LoVo (cell line): ENCODE measurements around the gene KRTAP5-3.

Source experiments
- DNase-seq: peaks from one replicate; pipeline ENCODE4 v3.0.0-alpha.2; 2016; ENCODE audit warnings: low spot score

Gene KRTAP5-3

DNA sequence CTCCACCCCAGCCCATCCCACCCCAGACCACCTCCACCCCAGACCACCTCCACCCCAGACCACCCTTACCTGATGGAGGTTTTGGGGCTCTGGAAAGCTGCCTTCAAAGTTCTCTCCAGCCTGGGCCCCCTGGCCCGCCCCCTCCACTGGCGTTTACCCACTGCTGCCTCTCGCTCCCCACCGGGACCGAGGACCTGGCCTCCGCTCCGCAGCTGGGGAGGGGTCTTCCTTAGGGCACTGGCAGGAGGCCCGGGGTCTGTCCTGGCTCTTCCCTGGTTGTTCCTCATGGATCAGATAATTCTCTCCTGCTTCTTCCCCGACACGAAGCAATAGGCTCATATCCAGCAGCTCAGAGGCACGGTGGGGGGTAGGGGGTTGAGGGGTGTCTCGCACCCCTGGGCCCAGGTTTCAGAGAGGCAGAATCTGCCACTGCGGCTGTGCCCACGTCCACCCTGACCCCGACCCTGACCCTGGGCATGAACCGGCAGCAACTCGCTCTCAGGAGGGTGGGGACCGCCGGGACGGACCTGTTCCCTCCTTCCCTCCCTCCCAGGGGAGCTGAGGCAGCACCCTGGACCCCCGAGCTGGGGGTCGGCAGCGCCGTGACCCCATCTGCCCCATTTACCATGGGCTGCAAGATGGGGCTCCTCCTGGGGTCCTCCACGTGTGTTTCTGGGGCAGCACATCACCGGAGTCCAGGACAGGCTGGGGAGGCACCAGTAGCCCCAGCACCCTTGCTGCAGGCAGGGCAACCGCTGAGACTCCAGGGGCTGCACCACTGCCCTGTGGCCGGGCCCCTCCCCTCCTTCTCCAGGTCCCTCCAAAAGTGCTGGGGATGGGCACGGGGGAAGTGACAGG is 34.3 kb upstream of the KRTAP5-3 start:
- DNase-seq = no peak

GRCh38 chr11:1641096-1641495 is 32.8 kb upstream of the KRTAP5-3 start:
- DNase-seq = no peak

- DNase-seq = peak; percentile 29
Measured at GRCh38 chr11:1640076-1640946, 32.0 kb upstream of the KRTAP5-3 start.

DNA sequence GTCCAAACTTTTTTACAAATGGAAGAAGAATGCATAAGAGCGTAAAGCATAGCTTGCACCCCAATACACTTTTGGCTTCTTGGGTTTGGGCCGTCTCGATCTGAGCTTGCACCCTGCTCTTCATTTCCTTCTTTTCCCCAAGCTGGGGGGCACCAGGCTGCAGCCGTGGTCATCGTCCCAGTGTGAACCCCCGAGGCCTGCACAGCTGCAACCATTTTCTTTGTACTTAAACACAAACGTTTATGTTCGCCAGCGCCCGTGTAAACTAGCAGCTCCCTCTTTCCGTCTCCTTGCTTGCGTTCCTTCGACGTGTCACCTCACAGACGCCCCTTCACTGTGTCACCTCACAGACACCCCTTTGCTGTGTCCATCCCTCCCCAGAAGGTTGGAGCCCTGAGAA is 31.4 kb upstream of the KRTAP5-3 start:
- DNase-seq = no peak

GRCh38 chr11:1639102-1639620 is 30.9 kb upstream of the KRTAP5-3 start:
- no peak for DNase-seq

- DNase-seq = no peak
Measured at GRCh38 chr11:1638344-1638743, 30.1 kb upstream of the KRTAP5-3 start.

DNA sequence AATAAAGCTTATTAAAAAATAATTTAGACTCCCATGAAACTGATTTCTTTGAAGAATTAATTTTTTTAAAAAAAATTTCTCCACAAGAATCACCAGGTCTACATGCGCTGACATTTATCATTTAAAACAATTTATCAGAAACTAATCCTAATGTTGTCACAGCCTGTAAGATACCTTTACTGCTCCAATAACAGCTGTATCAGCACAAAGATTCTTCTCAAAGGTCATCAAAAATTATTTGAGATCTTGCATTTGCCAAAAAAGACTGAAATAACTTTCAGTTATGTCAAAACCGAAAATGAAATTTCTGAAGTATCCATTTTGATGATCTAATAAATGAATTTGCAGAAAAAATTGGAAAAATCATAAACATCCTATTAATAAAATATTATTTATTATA is 29.4 kb upstream of the KRTAP5-3 start:
- no peak for DNase-seq

- DNase-seq = no peak
Measured at GRCh38 chr11:1636291-1636950, 28.2 kb upstream of the KRTAP5-3 start.

DNA sequence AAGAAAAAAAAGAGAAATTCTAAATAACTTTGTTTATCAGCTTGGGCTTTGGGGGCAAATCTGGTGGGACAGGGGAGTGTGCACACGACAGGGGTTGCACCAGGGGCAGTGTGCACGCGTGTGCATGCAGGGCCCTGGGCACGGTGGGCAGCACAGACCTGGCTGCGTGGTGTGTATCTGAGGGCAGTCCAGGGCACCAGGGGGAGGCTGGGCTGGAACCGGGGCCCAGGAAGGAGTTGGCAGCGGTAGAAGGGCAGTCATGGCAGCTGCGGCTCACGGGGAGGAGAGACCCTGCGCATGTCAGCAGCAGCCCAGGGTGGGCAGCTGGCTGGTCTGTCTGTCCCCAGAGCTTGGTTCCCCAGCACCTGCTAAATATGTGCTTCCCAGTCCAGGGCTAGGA is 25.6 kb upstream of the KRTAP5-3 start:
- DNase-seq = no peak

GRCh38 chr11:1632053-1632714 is 23.9 kb upstream of the KRTAP5-3 start:
- DNase-seq = no peak

DNA sequence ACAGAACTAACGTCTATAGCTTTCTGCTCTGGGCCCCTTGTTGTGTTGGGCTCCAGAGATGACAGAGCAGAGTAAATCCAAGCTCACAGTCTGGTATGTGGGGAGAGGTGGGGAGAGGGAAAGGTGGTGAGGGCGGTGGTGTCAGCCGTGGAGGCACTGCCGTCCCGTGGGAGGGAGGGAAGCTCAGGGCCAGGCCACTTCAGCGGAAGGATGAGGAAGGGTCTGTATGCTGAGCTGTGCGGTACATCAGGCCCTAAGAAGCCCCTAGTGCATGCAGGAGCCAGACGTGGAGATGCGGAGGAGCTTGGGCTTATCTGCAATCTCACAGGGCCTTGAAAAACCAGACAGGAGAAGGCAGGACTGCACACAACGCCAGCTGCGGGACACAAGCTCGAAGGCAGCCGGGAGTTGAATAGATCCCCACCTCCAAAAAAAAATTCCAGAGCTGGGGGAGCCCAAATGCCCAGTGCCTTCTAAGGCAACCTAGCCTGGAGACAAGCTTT is 22.9 kb upstream of the KRTAP5-3 start:
- DNase-seq = no peak

- no peak for DNase-seq
Measured at GRCh38 chr11:1630271-1630670, 22.0 kb upstream of the KRTAP5-3 start.

DNA sequence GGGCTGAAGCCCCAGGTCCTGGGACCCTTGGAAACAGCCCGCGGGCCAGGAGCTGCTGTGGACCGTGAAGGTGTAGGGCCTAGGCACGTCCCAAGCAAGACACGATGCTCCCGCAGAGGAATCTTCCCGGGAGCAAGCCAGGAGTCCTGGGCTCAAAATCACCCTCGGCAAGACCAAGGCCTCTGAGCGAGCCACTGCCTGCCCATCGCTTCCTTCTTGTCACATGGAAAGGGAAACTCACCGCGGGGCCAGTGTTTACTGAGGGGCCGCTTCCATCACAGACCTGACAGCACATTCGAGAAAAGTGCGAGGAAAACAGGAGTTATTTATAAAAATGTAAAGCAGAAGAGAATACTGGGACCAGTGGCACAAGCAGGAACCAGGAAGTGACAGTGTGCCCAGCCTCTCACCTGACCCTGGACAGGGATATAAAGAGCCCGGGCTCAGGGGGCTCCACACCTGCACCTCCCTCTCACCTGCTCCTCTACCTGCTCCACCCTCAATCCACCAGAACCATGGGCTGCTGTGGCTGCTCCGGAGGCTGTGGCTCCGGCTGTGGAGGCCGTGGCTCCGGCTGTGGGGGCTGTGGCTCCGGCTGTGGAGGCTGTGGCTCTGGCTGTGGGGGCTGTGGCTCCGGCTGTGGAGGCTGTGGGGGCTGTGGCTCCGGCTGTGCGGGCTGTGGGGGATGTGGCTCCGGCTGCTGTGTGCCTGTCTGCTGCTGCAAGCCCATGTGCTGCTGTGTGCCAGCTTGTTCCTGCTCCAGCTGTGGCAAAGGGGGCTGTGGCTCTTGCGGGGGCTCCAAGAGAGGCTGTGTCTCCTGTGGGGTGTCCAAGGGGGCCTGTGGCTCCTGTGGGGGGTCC is 21.3 kb upstream of the KRTAP5-3 start, which contains the start of gene KRTAP5-5:
Gene KRTAP5-5, plus strand, starts transcription at position 450 of the 860 bp plus-strand sequence. Its CDS starts 66 bp downstream, at position 516.
- DNase-seq = no peak

- peak; percentile 51 for DNase-seq
Measured at GRCh38 chr11:1628506-1629325, 20.5 kb upstream of the KRTAP5-3 start.

GRCh38 chr11:1625541-1625940 is 17.3 kb upstream of the KRTAP5-3 start:
- no peak for DNase-seq

GRCh38 chr11:1624621-1625020 is 16.4 kb upstream of the KRTAP5-3 start:
- no peak for DNase-seq

GRCh38 chr11:1623716-1624115 is 15.5 kb upstream of the KRTAP5-3 start:
- DNase-seq = no peak

GRCh38 chr11:1622086-1622485 is 13.8 kb upstream of the KRTAP5-3 start, which contains the start of gene KRTAP5-4:
Gene KRTAP5-4 (minus strand): TSS chr11:1622138. CDS start chr11:1622093, 45 bp downstream.
- DNase-seq = no peak

DNA sequence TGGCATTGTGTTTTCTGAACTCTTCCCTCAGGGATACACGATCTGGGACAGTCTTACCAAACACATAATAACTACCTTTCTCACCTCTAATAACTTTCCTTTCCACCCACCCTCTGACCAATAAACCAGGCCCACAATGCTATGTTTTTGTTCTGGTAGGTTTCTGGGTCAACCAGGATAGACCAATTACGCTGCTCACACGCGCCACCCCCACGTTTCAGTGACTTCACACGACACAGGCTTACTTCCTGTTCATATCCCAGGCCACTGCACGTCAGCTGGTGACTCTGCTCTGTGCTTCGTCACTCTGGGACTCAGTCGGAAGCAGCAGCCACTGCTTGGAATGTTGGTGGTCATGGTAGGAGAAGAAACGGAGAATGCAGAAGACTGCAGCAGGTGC is 11.2 kb upstream of the KRTAP5-3 start:
- DNase-seq = no peak
